ENCODE measurements around the gene UCK1.

GRCh38 chr9:131520503-131520902 is 10.6 kb downstream of the UCK1 start:
- TF ChIP-seq, protein P1, sequence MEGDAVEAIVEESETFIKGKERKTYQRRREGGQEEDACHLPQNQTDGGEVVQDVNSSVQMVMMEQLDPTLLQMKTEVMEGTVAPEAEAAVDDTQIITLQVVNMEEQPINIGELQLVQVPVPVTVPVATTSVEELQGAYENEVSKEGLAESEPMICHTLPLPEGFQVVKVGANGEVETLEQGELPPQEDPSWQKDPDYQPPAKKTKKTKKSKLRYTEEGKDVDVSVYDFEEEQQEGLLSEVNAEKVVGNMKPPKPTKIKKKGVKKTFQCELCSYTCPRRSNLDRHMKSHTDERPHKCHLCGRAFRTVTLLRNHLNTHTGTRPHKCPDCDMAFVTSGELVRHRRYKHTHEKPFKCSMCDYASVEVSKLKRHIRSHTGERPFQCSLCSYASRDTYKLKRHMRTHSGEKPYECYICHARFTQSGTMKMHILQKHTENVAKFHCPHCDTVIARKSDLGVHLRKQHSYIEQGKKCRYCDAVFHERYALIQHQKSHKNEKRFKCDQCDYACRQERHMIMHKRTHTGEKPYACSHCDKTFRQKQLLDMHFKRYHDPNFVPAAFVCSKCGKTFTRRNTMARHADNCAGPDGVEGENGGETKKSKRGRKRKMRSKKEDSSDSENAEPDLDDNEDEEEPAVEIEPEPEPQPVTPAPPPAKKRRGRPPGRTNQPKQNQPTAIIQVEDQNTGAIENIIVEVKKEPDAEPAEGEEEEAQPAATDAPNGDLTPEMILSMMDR (IDR thresholded peaks at IDR 0.05 in 2 of 3, conservative IDR thresholded peaks at IDR 0.05 in 1 of 3; ENCODE audit: control insufficient read depth in 2 of 3, extremely low read depth in 1 of 3, insufficient read depth in 1 of 3, low read depth in 3 of 3, low read length in 3 of 3): no peak
- TF ChIP-seq SPI1 (IDR thresholded peaks at IDR 0.05; ENCODE audit: borderline replicate concordance, insufficient read depth, low read depth, low read length) (no peak), EZH2 (IDR thresholded peaks at IDR 0.05; ENCODE audit: borderline replicate concordance, control insufficient read depth, low read depth, low read length) (no peak), CBFB (IDR thresholded peaks at IDR 0.05; ENCODE audit: low read depth) (no peak), CHD2 (IDR thresholded peaks at IDR 0.05; ENCODE audit: borderline replicate concordance, low read depth, low read length) (no peak), POLR2A (IDR thresholded peaks at IDR 0.05; ENCODE audit: low read depth, low read length) (no peak), MXI1 (IDR thresholded peaks at IDR 0.05; ENCODE audit: low read depth, low read length) (no peak), KDM1A (IDR thresholded peaks at IDR 0.05; ENCODE audit: borderline replicate concordance) (no peak), EP300 (IDR thresholded peaks at IDR 0.05; ENCODE audit: borderline replicate concordance in 1 of 2, control insufficient read depth in 1 of 2, low read depth in 2 of 2, low read length in 2 of 2) (no peak)
- TF ChIP-seq, protein P2, sequence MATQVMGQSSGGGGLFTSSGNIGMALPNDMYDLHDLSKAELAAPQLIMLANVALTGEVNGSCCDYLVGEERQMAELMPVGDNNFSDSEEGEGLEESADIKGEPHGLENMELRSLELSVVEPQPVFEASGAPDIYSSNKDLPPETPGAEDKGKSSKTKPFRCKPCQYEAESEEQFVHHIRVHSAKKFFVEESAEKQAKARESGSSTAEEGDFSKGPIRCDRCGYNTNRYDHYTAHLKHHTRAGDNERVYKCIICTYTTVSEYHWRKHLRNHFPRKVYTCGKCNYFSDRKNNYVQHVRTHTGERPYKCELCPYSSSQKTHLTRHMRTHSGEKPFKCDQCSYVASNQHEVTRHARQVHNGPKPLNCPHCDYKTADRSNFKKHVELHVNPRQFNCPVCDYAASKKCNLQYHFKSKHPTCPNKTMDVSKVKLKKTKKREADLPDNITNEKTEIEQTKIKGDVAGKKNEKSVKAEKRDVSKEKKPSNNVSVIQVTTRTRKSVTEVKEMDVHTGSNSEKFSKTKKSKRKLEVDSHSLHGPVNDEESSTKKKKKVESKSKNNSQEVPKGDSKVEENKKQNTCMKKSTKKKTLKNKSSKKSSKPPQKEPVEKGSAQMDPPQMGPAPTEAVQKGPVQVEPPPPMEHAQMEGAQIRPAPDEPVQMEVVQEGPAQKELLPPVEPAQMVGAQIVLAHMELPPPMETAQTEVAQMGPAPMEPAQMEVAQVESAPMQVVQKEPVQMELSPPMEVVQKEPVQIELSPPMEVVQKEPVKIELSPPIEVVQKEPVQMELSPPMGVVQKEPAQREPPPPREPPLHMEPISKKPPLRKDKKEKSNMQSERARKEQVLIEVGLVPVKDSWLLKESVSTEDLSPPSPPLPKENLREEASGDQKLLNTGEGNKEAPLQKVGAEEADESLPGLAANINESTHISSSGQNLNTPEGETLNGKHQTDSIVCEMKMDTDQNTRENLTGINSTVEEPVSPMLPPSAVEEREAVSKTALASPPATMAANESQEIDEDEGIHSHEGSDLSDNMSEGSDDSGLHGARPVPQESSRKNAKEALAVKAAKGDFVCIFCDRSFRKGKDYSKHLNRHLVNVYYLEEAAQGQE (IDR thresholded peaks at IDR 0.05; ENCODE audit: low read depth, low read length): no peak
